Spleen (tissue), 7 donors: Measurements from ENCODE around the gene SULT6B1.
"Not testable (repeated sequence)": the region's sequence is repeated elsewhere in the genome, so short reads cannot be mapped to it uniquely, and the experiment has no call there.

Experiments
- POLR2A ChIP-seq, 3 donors: fragments of 450-650 bp; IDR thresholded peaks; one replicate each; pipeline ENCODE4 v1.5.1; 2017; ENCODE audit warnings: antibody characterized with exemption in 3 of 3, mild to moderate bottlenecking in 1 of 3
- POLR2AphosphoS5 ChIP-seq, 3 donors: sonication (generic); formaldehyde crosslinking; IDR thresholded peaks; one replicate each; pipeline ENCODE4 v1.5.1; 2017; ENCODE audit warnings: antibody characterized with exemption in 3 of 3
- TF ChIP-seq, protein P1 (sequence below), 11 experiments: fragments of 200-600 bp in 7 of 11; fragments of 450-650 bp in 4 of 11; sonication (generic) in 4 of 11; IDR thresholded peaks in 8 of 11; conservative IDR thresholded peaks in 3 of 11; 1 replicate in 7 of 11; 2 replicates in 4 of 11; pipeline versions ENCODE4 v1.4.0 to v1.8.0; 2016 to 2021; ENCODE audit warnings: antibody characterized with exemption in 11 of 11, inconsistent platforms in 4 of 11, mild to moderate bottlenecking in 1 of 11
- donor health status: DM: no; HTN: no; CAD: no; lungs with moderate emphysema.
- donor health status: DM: no; HTN: no; CAD: no.
- donor health status: DM: no; HTN: no; CAD: no.

- TF ChIP-seq, protein P1, sequence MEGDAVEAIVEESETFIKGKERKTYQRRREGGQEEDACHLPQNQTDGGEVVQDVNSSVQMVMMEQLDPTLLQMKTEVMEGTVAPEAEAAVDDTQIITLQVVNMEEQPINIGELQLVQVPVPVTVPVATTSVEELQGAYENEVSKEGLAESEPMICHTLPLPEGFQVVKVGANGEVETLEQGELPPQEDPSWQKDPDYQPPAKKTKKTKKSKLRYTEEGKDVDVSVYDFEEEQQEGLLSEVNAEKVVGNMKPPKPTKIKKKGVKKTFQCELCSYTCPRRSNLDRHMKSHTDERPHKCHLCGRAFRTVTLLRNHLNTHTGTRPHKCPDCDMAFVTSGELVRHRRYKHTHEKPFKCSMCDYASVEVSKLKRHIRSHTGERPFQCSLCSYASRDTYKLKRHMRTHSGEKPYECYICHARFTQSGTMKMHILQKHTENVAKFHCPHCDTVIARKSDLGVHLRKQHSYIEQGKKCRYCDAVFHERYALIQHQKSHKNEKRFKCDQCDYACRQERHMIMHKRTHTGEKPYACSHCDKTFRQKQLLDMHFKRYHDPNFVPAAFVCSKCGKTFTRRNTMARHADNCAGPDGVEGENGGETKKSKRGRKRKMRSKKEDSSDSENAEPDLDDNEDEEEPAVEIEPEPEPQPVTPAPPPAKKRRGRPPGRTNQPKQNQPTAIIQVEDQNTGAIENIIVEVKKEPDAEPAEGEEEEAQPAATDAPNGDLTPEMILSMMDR (IDR thresholded peaks at IDR 0.05 in 8 of 11, conservative IDR thresholded peaks at IDR 0.05 in 3 of 11), result not testable (repeated sequence)
- TF ChIP-seq POLR2A, POLR2AphosphoS5 (IDR thresholded peaks at IDR 0.05): not testable (repeated sequence)
Observed at GRCh38 chr2:37225129-37225528, 36.7 kb upstream of the SULT6B1 start.
